ENCODE results near the gene POMGNT1. TPM values are rescaled to one million over a fixed set of nuclear protein-coding genes. Genes with fewer than 3 reads are reported as not detected.

POMGNT1 gene
- total and polyA plus RNA-seq, 8 donors, result 2.9 to 47.3 (median 36.2) TPM

GRCh38 chr1:46150085-46150484, 48.1 kb downstream of the POMGNT1 start:
- intact Hi-C loops (cut with DNase I; ENCODE audit: low total_unique reads), result no loop called here
- 76 to 98% (median 80%) methylated on average over 2 of the region's 2 CpGs for WGBS, 5 donors
- peak in 1 of 3 donors; percentile 46 for TF ChIP-seq POLR2AphosphoS5 (IDR thresholded peaks at IDR 0.05)
- peak; percentile 51 for TF ChIP-seq EP300 (IDR thresholded peaks at IDR 0.05)
- TF ChIP-seq CTCF (IDR thresholded peaks at IDR 0.05), result no peak
- H3K4me1 ChIP-seq, result no peaks in the 10 kb centered on the region
- no peak overlapping the region for H3K4me3 ChIP-seq
- H3K36me3 ChIP-seq, result no peaks in the 10 kb centered on the region
- H3K9me3 ChIP-seq, result no peaks in the 10 kb centered on the region
- H3K27ac ChIP-seq, result peak overlapping the region in 1 of 5 donors; percentile 25
- no peaks in the 10 kb centered on the region for H3K27me3 ChIP-seq
- no peak for DNase-seq

- no peaks in the 10 kb centered on the region for H3K27me3 ChIP-seq
- 56 to 80% (median 61%) methylated on average over 2 of the region's 2 CpGs for WGBS, 5 donors
Measured at GRCh38 chr1:46148318-46148717, 49.9 kb downstream of the POMGNT1 start.

More at GRCh38 chr1:46148318-46148717, 49.9 kb downstream of the POMGNT1 start:
- H3K9me3 ChIP-seq, result no peaks in the 10 kb centered on the region
- intact Hi-C loops (cut with DNase I; ENCODE audit: low total_unique reads), result no loop called here
- no peak overlapping the region for H3K27ac ChIP-seq
- DNase-seq, result no peak
- H3K4me3 ChIP-seq, result no peak overlapping the region
- no peaks in the 10 kb centered on the region for H3K36me3 ChIP-seq
- TF ChIP-seq CTCF (IDR thresholded peaks at IDR 0.05) (no peak), POLR2AphosphoS5 (IDR thresholded peaks at IDR 0.05) (no peak), EP300 (IDR thresholded peaks at IDR 0.05) (no peak), POLR2A (IDR thresholded peaks at IDR 0.05) (no peak)
- H3K4me1 ChIP-seq, result no peaks in the 10 kb centered on the region

Small RNAs within 50 kb of the gene (small RNA-seq; reads per million reads assigned to genes)
- gene AL672043.1, result 0 reads per million in 4 donors

Other genes with a start within 250 kb of the POMGNT1 start
- gene PIK3R3, start 65.8 kb downstream of the POMGNT1 start, total RNA-seq, result 10 to 100 TPM; 10.4 to 33.8 (median 15.2) TPM
- 1 to 10 TPM; 3.4 to 4.9 (median 3.7) TPM for gene PIK3R3, start 65.8 kb downstream of the POMGNT1 start, polyA plus RNA-seq
- gene TSPAN1, start 23.3 kb downstream of the POMGNT1 start, total RNA-seq, result 100 to 1,000 TPM in 2 of 5 donors, 10 to 100 TPM in 3; 52.1 to 154 (median 79.9) TPM
- 100 to 1,000 TPM in 1 of 3 donors, 10 to 100 TPM in 2; 35.9 to 131 (median 38.5) TPM for gene TSPAN1, start 23.3 kb downstream of the POMGNT1 start, polyA plus RNA-seq
- gene P3R3URF, start 21.9 kb downstream of the POMGNT1 start, total RNA-seq, result not detected
- not detected for gene P3R3URF, start 21.9 kb downstream of the POMGNT1 start, polyA plus RNA-seq
- 10 to 100 TPM in 1 of 5 donors, 1 to 10 TPM in 3, not detected in 1; 1.2 to 30.8 (median 6.0) TPM for gene LURAP1, start 4.9 kb upstream of the POMGNT1 start, total RNA-seq
- gene LURAP1, start 4.9 kb upstream of the POMGNT1 start, polyA plus RNA-seq, result 1 to 10 TPM; 2.9 to 4.4 (median 3.4) TPM
- gene RAD54L, start 49.3 kb upstream of the POMGNT1 start, total RNA-seq, result 10 to 100 TPM in 2 of 5 donors, 1 to 10 TPM in 2, under 1 TPM in 1; 0.45 to 99.6 (median 3.9) TPM
- gene RAD54L, start 49.3 kb upstream of the POMGNT1 start, polyA plus RNA-seq, result 1 to 10 TPM; 2.6 to 6.5 (median 3.2) TPM
- 100 to 1,000 TPM in 1 of 5 donors, 10 to 100 TPM in 4; 21.6 to 110 (median 61.9) TPM for gene LRRC41, start 105.2 kb upstream of the POMGNT1 start, total RNA-seq
- gene LRRC41, start 105.2 kb upstream of the POMGNT1 start, polyA plus RNA-seq, result 10 to 100 TPM; 22.3 to 28.7 (median 22.7) TPM
- 100 to 1,000 TPM; 200 to 379 (median 296) TPM for gene UQCRH, start 105.3 kb upstream of the POMGNT1 start, total RNA-seq
- gene UQCRH, start 105.3 kb upstream of the POMGNT1 start, polyA plus RNA-seq, result 100 to 1,000 TPM; 632 to 710 (median 677) TPM
- gene NSUN4, start 142.4 kb upstream of the POMGNT1 start, total RNA-seq, result 10 to 100 TPM in 3 of 5 donors, 1 to 10 TPM in 2; 1.2 to 56.7 (median 15.4) TPM
- gene NSUN4, start 142.4 kb upstream of the POMGNT1 start, polyA plus RNA-seq, result 10 to 100 TPM in 1 of 3 donors, 1 to 10 TPM in 2; 6.6 to 15.4 (median 7.4) TPM
- gene FAAH, start 195.9 kb upstream of the POMGNT1 start, total RNA-seq, result 100 to 1,000 TPM in 2 of 5 donors, 10 to 100 TPM in 3; 25.3 to 419 (median 52.9) TPM
- 10 to 100 TPM; 42.8 to 45.3 (median 45.0) TPM for gene FAAH, start 195.9 kb upstream of the POMGNT1 start, polyA plus RNA-seq